IMR-90 (cell line): ENCODE data around the gene NKAIN2.

ENCODE experiments used
- BHLHE40 ChIP-seq: fragments of 150-350 bp; IDR thresholded peaks from 2 replicates; pipeline ENCODE4 v1.6.1; 2016; ENCODE audit warnings: mild to moderate bottlenecking, low read depth, low read length
- CHD1 ChIP-seq: IDR thresholded peaks from 2 replicates; pipeline ENCODE4 v1.6.1; 2012; ENCODE audit warnings: low read depth, low read length, improper control_type of control experiment
- MAFK ChIP-seq: IDR thresholded peaks from 2 replicates; pipeline ENCODE4 v1.6.1; 2012; ENCODE audit warnings: low read depth, low read length, improper control_type of control experiment
- POLR2A ChIP-seq: IDR thresholded peaks from 2 replicates; pipeline ENCODE4 v1.6.1; 2012; ENCODE audit warnings: mild to moderate bottlenecking, low read depth, low read length
- RAD21 ChIP-seq: IDR thresholded peaks from 2 replicates; pipeline ENCODE4 v1.6.1; 2012; ENCODE audit warnings: low read length, improper control_type of control experiment
- RCOR1 ChIP-seq: IDR thresholded peaks from 2 replicates; pipeline ENCODE4 v1.6.1; 2012; ENCODE audit warnings: mild to moderate bottlenecking, low read length, improper control_type of control experiment; ENCODE audit not compliant: insufficient replicate concordance
- SMC3 ChIP-seq: fragments of 150-350 bp; IDR thresholded peaks from 2 replicates; pipeline ENCODE4 v1.6.1; 2016; ENCODE audit warnings: low read depth, mild to moderate bottlenecking, antibody characterized with exemption, low read length, moderate library complexity
- TF ChIP-seq, protein P1 (sequence below): conservative IDR thresholded peaks from 2 replicates; pipeline ENCODE4 v1.5.1; 2012; ENCODE audit warnings: mild to moderate bottlenecking, low read depth, low read length, improper control_type of control experiment
- TF ChIP-seq, protein P2 (sequence below): fragments of 150-350 bp; IDR thresholded peaks from 2 replicates; pipeline ENCODE4 v1.6.1; 2017; ENCODE audit warnings: mild to moderate bottlenecking, antibody characterized with exemption, low read length, low read depth

DNA sequence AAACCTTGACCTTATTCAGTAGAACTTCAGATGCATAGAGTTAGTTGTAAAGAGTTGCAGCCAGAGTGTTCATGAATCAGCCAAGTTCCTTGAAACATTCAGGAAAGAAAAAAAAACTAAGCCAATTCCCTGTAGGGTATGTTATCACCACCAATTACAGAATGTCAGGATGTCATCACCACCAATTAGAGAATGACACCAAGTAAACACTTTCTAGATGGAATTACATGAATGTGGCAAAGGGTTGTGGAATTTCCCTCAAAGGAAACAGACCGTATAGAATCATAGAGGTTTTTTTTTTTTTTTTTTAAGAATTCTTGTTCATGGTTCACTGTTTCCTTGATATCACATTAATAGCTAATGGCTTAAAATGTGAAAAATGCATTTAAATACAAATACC is 686.5 kb downstream of the NKAIN2 start:
- TF ChIP-seq, protein P1, sequence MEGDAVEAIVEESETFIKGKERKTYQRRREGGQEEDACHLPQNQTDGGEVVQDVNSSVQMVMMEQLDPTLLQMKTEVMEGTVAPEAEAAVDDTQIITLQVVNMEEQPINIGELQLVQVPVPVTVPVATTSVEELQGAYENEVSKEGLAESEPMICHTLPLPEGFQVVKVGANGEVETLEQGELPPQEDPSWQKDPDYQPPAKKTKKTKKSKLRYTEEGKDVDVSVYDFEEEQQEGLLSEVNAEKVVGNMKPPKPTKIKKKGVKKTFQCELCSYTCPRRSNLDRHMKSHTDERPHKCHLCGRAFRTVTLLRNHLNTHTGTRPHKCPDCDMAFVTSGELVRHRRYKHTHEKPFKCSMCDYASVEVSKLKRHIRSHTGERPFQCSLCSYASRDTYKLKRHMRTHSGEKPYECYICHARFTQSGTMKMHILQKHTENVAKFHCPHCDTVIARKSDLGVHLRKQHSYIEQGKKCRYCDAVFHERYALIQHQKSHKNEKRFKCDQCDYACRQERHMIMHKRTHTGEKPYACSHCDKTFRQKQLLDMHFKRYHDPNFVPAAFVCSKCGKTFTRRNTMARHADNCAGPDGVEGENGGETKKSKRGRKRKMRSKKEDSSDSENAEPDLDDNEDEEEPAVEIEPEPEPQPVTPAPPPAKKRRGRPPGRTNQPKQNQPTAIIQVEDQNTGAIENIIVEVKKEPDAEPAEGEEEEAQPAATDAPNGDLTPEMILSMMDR, result no peak
- TF ChIP-seq, protein P2, sequence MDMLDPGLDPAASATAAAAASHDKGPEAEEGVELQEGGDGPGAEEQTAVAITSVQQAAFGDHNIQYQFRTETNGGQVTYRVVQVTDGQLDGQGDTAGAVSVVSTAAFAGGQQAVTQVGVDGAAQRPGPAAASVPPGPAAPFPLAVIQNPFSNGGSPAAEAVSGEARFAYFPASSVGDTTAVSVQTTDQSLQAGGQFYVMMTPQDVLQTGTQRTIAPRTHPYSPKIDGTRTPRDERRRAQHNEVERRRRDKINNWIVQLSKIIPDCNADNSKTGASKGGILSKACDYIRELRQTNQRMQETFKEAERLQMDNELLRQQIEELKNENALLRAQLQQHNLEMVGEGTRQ, result no peak
- TF ChIP-seq POLR2A (no peak), CHD1 (no peak), RCOR1 (no peak), RAD21 (no peak), MAFK (no peak), BHLHE40 (no peak), SMC3 (no peak)
